Measurements from ENCODE around the gene TIE1. TPM values are rescaled to one million over a fixed set of nuclear protein-coding genes. Genes with fewer than 3 reads are reported as not detected.

The TIE1 gene
- total RNA-seq, 1 experiment from 2014 or later, result 1.2 TPM

DNA sequence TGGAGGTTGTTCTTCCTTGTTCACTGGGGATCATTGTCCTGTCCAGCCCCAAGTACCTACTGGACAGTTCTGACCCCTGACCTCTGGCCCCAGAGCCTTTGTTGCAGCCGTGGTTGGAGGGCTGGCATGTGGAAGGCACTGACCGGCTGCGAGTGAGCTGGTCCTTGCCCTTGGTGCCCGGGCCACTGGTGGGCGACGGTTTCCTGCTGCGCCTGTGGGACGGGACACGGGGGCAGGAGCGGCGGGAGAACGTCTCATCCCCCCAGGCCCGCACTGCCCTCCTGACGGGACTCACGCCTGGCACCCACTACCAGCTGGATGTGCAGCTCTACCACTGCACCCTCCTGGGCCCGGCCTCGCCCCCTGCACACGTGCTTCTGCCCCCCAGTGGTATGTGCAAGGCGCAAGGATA, 11.4 kb downstream of the TIE1 start:
- H4K20me1 ChIP-seq (ENCODE audit: control insufficient read depth, insufficient read depth, insufficient read length), result no peaks in the 10 kb centered on the region
- no peak overlapping the region for H3K27ac ChIP-seq (ENCODE audit: insufficient read length, low read depth, low read length)
- no peaks in the 10 kb centered on the region for H3K79me1 ChIP-seq (ENCODE audit: insufficient read depth, low read depth, low read length, poor library complexity, severe bottlenecking)
- no peaks in the 10 kb centered on the region; a peak in 1 of 4 replicates for H3K4me1 Mint-ChIP-seq
- no peak overlapping the region for H3K18ac ChIP-seq (ENCODE audit: insufficient read length, low read depth, low read length)
- DNase-seq, result no peak
- no peak overlapping the region for H3K56ac ChIP-seq (ENCODE audit: insufficient read length, low read depth, low read length)
- no peak overlapping the region for H3T11ph ChIP-seq (ENCODE audit: low read length)
- H3K36me3 Mint-ChIP-seq (ENCODE audit: insufficient read depth in 1 of 3, low read depth in 3 of 3), result no peaks in the 10 kb centered on the region; a peak in 1 of 7 replicates
- H3K4me3 Mint-ChIP-seq, result no peak overlapping the region
- H3K4me2 ChIP-seq (ENCODE audit: insufficient read depth, insufficient read length, low read length), result no peak overlapping the region
- H3K23me2 ChIP-seq (ENCODE audit: insufficient read length, low read depth, low read length, poor library complexity, severe bottlenecking), result no peaks in the 10 kb centered on the region
- no peak overlapping the region for H3K4ac ChIP-seq (ENCODE audit: low read depth, low read length)
- H3K27me3 Mint-ChIP-seq (ENCODE audit: low read depth), result peaks cover 11% of the 10 kb centered on the region
- H2AFZ ChIP-seq (ENCODE audit: low read length), result no peak overlapping the region
- no peak overlapping the region for H3K9ac ChIP-seq (ENCODE audit: extremely low read depth, insufficient read length, low read length)
- H2BK12ac ChIP-seq (ENCODE audit: insufficient read length, low read depth, low read length), result no peak overlapping the region
- H3K23ac ChIP-seq (ENCODE audit: insufficient read length, low read depth, low read length), result no peak overlapping the region
- no peaks in the 10 kb centered on the region for H3K27me3 ChIP-seq (ENCODE audit: insufficient read depth, low read length)
- H3K9me3 Mint-ChIP-seq, result no peaks in the 10 kb centered on the region
- H3K14ac ChIP-seq (ENCODE audit: insufficient read depth, low read length), result no peak overlapping the region; the same call in 1 of the 2 replicates
- no CpG with 5 or more reads among the region's 19 CpGs for WGBS (ENCODE audit: extremely low coverage, insufficient read length, low lambda C conversion rate)
- H2BK120ac ChIP-seq (ENCODE audit: low read depth, low read length, poor library complexity, severe bottlenecking), result no peak overlapping the region
- H3K79me2 ChIP-seq (ENCODE audit: insufficient read depth, low read length), result no peaks in the 10 kb centered on the region
- H2BK15ac ChIP-seq (ENCODE audit: low read depth, low read length), result no peak overlapping the region
- H3K4me1 ChIP-seq (ENCODE audit: insufficient read depth, low read length), result no peaks in the 10 kb centered on the region
- H2BK5ac ChIP-seq (ENCODE audit: insufficient read length, low read length), result no peak overlapping the region
- H3K9me3 ChIP-seq (ENCODE audit: control insufficient read depth, low read depth, low read length), result no peaks in the 10 kb centered on the region
- H4K8ac ChIP-seq (replicated peaks; ENCODE audit: insufficient read length, low read depth, low read length), result no peak overlapping the region
- H4K91ac ChIP-seq (ENCODE audit: insufficient read length, low read depth, low read length), result no peak overlapping the region
- TF ChIP-seq, protein P1, sequence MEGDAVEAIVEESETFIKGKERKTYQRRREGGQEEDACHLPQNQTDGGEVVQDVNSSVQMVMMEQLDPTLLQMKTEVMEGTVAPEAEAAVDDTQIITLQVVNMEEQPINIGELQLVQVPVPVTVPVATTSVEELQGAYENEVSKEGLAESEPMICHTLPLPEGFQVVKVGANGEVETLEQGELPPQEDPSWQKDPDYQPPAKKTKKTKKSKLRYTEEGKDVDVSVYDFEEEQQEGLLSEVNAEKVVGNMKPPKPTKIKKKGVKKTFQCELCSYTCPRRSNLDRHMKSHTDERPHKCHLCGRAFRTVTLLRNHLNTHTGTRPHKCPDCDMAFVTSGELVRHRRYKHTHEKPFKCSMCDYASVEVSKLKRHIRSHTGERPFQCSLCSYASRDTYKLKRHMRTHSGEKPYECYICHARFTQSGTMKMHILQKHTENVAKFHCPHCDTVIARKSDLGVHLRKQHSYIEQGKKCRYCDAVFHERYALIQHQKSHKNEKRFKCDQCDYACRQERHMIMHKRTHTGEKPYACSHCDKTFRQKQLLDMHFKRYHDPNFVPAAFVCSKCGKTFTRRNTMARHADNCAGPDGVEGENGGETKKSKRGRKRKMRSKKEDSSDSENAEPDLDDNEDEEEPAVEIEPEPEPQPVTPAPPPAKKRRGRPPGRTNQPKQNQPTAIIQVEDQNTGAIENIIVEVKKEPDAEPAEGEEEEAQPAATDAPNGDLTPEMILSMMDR (conservative IDR thresholded peaks at IDR 0.05), result no peak
- no peak overlapping the region for H2AK5ac ChIP-seq (ENCODE audit: insufficient read length, low read length)
- no peak overlapping the region for H2BK20ac ChIP-seq (ENCODE audit: low read depth, low read length, poor library complexity, severe bottlenecking)
- no peak overlapping the region; a peak in 1 of 7 replicates for H3K27ac Mint-ChIP-seq
- H4K5ac ChIP-seq (ENCODE audit: insufficient read length, low read depth, low read length), result no peak overlapping the region
